ENCODE results near the gene FRS2.

DNA sequence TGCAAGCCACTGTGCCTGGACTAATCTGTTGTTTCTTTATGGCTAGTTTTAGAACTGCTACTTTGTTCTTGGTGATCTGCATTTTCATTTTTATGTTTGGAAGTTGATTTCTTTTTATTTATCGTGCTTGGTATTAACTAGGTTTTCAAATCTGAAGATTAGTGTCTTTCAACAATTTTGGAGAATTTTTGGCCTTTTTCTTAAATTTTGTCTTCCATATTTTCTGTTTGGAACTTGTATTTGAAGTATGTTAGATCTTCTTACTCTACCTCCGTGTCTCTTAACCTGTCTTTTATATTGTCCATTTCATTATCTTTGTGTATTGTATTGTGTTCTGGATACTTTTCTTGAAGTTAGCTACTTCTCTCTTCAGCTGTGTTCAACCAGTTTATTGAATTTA, 9.5 kb downstream of the FRS2 start:
- no peak for TF ChIP-seq POLR2A (IDR thresholded peaks at IDR 0.05)
- TF ChIP-seq, protein P1, sequence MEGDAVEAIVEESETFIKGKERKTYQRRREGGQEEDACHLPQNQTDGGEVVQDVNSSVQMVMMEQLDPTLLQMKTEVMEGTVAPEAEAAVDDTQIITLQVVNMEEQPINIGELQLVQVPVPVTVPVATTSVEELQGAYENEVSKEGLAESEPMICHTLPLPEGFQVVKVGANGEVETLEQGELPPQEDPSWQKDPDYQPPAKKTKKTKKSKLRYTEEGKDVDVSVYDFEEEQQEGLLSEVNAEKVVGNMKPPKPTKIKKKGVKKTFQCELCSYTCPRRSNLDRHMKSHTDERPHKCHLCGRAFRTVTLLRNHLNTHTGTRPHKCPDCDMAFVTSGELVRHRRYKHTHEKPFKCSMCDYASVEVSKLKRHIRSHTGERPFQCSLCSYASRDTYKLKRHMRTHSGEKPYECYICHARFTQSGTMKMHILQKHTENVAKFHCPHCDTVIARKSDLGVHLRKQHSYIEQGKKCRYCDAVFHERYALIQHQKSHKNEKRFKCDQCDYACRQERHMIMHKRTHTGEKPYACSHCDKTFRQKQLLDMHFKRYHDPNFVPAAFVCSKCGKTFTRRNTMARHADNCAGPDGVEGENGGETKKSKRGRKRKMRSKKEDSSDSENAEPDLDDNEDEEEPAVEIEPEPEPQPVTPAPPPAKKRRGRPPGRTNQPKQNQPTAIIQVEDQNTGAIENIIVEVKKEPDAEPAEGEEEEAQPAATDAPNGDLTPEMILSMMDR (IDR thresholded peaks at IDR 0.05): no peak
